GM15510 (cell line): ENCODE results near the gene NCAM2.

ENCODE experiments used
- POLR2A ChIP-seq: IDR thresholded peaks from 3 replicates; pipeline ENCODE4 v1.6.1; 2011; ENCODE audit warnings: borderline replicate concordance; ENCODE audit not compliant: insufficient read length; ENCODE audit errors: extremely low read depth

The NCAM2 gene

GRCh38 chr21:21238629-21239400, 240.6 kb downstream of the NCAM2 start:
- TF ChIP-seq POLR2A, result no peak

GRCh38 chr21:21241391-21241790, 243.2 kb downstream of the NCAM2 start:
- TF ChIP-seq POLR2A, result no peak

- TF ChIP-seq POLR2A, result no peak
These were observed 247.8 kb downstream of the NCAM2 start for GRCh38 chr21:21246007-21246406.

GRCh38 chr21:21247424-21247823, 249.2 kb downstream of the NCAM2 start:
- TF ChIP-seq POLR2A, result no peak

- no peak for TF ChIP-seq POLR2A
These were observed 263.8 kb downstream of the NCAM2 start for GRCh38 chr21:21262048-21262447.

GRCh38 chr21:21268061-21268471, 269.9 kb downstream of the NCAM2 start:
- no peak for TF ChIP-seq POLR2A

- no peak for TF ChIP-seq POLR2A
These were observed 270.7 kb downstream of the NCAM2 start for GRCh38 chr21:21268885-21269284.

GRCh38 chr21:21279193-21279901, 281.1 kb downstream of the NCAM2 start:
- TF ChIP-seq POLR2A, result no peak

GRCh38 chr21:21283810-21284209, 285.6 kb downstream of the NCAM2 start:
- no peak for TF ChIP-seq POLR2A

GRCh38 chr21:21286170-21286798, 288.1 kb downstream of the NCAM2 start:
- TF ChIP-seq POLR2A, result no peak

GRCh38 chr21:21290751-21291150, 292.5 kb downstream of the NCAM2 start:
- no peak for TF ChIP-seq POLR2A

- no peak for TF ChIP-seq POLR2A
These were observed 293.8 kb downstream of the NCAM2 start for GRCh38 chr21:21291883-21292569.

- TF ChIP-seq POLR2A, result no peak
These were observed 297.1 kb downstream of the NCAM2 start for GRCh38 chr21:21295303-21295702.

GRCh38 chr21:21297211-21297610, 299.0 kb downstream of the NCAM2 start:
- TF ChIP-seq POLR2A, result no peak

GRCh38 chr21:21301013-21301412, 302.8 kb downstream of the NCAM2 start:
- TF ChIP-seq POLR2A, result no peak

- TF ChIP-seq POLR2A, result no peak
These were observed 311.3 kb downstream of the NCAM2 start for GRCh38 chr21:21309510-21309909.

- TF ChIP-seq POLR2A, result no peak
These were observed 326.1 kb downstream of the NCAM2 start for GRCh38 chr21:21324297-21324696.
